WI38 (cell line): ENCODE measurements around the gene EMP2.
"Not testable (repeated sequence)": the region's sequence is repeated elsewhere in the genome, so short reads cannot be mapped to it uniquely, and the experiment has no call there.

Experiments
- H3K4me3 ChIP-seq: 2 replicates; pipeline ENCODE4 v1.5.1; 2011; ENCODE audit warnings: low read depth, mild to moderate bottlenecking, control low read depth, low read length
- TF ChIP-seq, protein P1 (sequence below): IDR thresholded peaks from 2 replicates; pipeline ENCODE4 v1.5.1; 2012; ENCODE audit warnings: low read depth, mild to moderate bottlenecking, control low read depth, low read length

EMP2 gene, protein sequence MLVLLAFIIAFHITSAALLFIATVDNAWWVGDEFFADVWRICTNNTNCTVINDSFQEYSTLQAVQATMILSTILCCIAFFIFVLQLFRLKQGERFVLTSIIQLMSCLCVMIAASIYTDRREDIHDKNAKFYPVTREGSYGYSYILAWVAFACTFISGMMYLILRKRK

DNA sequence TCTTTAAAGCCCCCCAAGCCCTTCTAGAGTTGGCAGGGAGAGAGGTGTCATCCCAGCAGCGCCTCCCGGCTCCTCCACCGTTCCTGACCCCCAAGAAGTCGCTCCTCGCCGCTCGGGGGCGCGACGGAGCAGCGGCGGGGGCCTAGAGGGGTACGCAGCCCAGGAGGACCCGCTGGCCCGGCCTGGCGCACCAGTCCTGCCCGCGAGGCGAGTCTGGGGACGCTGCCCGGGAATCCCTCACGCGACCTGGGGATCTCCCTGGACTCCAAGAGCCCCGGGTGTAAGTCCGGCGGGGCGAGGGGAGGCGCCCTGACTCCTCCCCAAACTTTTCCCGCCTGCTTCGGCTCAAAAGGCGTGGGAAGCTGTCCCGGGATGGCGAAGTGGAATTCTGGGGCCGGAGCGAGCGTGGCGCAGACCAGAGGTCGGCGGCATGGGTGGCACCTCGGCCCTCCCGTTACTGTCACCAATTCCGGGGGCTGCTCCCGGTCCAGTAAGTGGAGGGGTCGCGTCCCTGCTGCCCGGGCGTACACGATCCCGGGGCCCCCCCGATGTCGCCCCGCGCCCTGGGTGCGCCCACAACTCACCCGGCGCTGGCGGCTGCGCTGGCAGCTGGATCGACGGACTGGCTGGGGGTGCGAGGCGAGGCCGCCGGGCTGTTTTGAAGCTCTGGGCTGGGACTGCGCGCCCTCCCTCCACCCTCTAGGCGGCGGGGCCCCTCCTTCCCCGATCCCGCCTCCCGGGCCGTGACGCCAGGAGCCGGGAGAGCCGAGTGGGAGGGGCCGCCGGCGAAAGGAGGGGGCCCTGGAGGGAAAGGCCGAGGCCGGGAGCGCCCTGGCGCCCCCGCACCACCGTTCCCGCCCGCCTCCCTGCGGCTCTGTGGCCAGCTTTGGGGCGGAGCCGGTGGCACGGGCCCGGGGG is at the start of gene EMP2:
EMP2 (minus strand) TSS at position 634 of the 918 bp plus-strand sequence. CDS start 32,981 bp downstream, outside the sequence.
- H3K4me3 ChIP-seq, result peak within 1 kb of the TSS; percentile 72
- TF ChIP-seq, protein P1, sequence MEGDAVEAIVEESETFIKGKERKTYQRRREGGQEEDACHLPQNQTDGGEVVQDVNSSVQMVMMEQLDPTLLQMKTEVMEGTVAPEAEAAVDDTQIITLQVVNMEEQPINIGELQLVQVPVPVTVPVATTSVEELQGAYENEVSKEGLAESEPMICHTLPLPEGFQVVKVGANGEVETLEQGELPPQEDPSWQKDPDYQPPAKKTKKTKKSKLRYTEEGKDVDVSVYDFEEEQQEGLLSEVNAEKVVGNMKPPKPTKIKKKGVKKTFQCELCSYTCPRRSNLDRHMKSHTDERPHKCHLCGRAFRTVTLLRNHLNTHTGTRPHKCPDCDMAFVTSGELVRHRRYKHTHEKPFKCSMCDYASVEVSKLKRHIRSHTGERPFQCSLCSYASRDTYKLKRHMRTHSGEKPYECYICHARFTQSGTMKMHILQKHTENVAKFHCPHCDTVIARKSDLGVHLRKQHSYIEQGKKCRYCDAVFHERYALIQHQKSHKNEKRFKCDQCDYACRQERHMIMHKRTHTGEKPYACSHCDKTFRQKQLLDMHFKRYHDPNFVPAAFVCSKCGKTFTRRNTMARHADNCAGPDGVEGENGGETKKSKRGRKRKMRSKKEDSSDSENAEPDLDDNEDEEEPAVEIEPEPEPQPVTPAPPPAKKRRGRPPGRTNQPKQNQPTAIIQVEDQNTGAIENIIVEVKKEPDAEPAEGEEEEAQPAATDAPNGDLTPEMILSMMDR, result peak; percentile 69

DNA sequence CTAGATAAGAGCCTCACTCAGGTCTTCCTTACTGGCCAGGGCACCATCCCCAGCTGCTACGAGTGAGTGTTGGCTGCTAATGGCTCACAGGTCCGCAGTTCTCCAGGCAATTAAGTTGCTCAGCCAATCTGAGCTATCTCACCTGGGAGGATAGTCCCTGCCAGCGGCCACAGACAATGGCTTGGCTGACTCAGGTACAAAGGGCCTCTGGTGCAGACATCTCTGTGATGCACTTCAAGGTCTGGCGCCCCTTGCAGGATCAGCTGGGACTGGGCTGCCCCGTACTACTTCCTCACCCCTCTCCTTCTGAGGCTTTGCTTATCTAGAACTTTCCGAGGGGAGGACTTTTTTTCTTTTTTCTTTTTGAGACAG is 49.2 kb upstream of the EMP2 start:
- H3K4me3 ChIP-seq, result no peak overlapping the region
- TF ChIP-seq, protein P1, result no peak

DNA sequence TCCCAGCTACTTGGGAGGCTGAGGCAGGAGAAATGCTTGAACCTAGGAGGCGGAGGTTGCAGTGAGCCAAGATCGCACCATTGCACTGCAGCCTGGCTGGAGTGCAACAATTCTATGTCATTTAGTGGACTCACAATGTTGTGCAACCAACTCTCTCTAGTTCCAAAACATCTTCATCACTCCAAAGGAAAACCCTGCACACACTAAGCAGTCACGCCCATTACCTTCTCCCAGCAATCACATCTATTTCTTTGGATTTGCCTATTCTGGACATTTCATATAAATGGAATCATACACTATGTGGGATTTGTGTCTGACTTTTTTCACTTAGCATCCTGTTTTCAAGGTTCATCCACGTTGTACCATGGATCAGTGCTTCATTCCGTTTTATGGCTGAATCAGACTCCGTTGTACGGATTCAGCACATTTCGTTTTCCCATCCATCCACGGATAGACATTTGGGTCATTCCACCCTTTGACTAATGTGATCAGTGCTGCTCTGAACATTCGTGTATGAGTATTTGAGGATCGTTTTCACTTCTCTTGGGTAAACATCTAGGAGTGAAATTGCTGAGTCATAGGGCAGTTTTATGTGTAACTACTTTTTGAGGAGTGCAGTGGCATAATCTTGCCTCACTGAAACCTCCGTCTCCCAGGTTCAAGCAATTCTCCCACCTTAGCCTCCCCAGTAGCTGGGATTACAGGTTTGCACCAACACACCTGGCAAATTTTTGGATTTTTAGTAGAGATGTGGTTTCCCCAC is 45.4 kb upstream of the EMP2 start:
- TF ChIP-seq, protein P1, result no peak
- H3K4me3 ChIP-seq, result no peak overlapping the region

DNA sequence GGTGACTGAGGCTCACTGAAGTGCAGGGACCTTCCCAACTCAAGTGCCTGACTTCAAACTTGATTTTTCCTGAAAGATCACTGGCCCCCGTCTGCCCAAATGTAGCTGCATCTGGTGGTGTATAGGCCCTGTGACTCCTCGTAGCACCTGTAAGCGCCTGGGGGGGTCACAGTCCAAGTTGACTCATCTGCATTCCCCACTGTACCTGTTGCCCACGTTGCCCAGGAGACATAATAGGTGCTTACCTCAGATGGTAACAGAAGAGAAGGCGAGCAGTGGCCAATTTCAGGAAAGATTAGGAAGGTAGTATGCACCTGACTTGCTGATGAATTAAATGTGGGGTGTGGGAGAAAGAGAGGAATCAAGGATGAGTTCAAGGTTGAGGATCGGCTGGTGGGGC is 44.1 kb upstream of the EMP2 start:
- TF ChIP-seq, protein P1, result no peak
- no peak overlapping the region for H3K4me3 ChIP-seq

DNA sequence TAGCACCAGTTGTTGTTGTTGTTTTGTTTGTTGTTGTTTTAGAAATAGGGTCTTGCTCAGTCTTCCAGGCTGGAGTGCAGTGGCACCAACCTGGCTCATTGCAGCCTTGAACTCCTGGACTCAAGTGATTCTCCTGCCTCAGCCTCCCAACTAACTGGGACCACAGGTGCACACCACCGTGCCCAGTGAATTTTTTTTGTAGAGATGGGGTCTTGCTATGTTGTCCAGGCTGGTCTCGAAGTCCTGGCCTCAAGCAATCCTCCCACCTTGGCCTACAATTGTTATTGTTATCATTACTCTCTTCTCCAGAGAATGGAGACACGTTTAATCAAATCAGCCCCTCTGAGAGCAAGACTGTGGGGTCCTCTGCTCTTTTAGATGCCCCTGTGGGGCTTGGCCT is 42.7 kb upstream of the EMP2 start:
- TF ChIP-seq, protein P1, result no peak
- no peak overlapping the region for H3K4me3 ChIP-seq

DNA sequence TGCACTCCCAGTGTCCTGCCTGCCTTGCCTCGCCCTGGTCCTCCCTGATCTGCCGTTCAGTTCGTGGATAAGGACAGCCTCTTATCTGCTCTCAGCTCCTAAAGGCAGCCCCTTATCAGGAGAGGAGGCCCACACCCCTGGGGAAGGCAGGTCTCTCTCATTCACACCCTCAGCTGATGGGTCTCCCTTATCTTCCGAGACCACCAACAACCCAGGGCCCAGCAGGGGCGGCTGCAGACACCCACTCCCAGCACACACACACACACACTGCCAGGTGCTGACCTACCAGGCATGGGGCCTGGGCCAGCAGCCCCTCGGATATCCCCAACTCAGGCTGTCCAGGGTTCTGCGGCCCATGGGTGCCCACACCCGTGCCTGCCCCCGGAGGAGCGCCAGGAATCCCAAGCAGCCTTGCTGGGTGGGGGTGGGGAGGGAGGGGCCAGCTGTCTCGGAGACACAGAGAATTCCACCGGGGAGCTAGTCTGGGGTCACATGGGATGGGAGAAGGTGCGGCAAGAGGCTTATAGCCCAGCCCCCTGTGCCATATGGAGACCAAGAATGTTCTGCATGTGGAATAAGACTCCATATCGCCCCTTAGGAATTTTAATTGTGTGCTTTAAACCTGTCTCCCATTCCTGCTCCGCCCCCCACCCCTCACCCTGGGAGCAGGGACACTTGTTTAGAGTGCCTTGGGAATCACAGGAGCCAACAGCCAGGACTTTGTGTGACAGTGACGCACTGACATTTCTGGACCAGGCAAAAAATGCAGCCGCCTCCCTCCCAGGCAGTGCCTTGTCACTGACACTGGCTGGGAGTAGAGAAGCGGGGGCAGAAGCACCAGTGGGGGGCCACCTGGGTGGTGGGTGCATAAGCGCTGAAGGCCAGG is 41.9 kb upstream of the EMP2 start:
- TF ChIP-seq, protein P1, result no peak
- no peak overlapping the region for H3K4me3 ChIP-seq

DNA sequence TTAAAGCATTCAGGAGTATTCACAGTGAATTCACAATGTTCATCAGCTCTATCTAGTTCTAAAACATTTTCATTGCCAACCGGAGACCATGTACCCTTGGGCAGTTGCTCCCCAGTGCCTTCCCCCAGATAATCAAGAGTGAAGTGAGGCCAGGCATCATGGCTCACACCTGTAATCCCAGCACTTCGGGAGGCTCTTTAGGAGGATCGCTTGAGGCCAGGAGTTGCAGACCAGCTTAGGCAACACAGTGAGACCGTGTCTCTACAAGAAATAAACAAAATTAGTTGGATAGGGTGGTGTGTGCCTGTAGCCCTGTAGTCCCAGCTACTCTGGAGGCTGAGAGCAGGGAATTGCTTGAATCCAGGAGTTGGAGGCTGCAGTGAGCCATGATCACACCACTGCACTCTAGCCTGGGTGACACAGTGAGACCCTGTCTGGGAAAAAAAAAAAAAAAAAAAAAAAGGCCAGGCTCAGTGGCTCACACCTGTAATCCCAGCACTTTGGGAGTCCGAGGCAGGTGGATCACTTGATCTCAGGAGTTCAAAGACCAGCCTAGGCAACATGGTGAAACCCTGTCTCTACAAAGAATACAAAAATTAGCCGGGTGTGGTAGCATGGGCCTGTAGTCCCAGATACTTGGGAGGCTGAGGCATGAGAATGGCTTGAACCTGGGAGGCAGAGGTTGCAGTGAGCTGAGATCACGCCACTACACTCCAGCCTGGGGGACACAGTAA is 41.0 kb upstream of the EMP2 start:
- H3K4me3 ChIP-seq, result not testable (repeated sequence)
